ENCODE data around the gene FSTL4.

GRCh38 chr5:133266527-133266878 is 345.8 kb downstream of the FSTL4 start:
- TF ChIP-seq POLR2A (IDR thresholded peaks at IDR 0.05): no peak
- no peak for TF ChIP-seq CTCF (IDR thresholded peaks at IDR 0.05)

Measured in lower leg skin (tissue), 3 donors.